ENCODE results near the gene GPRC5C. TPM values are rescaled to one million over a fixed set of nuclear protein-coding genes. Genes with fewer than 3 reads are reported as not detected.
"Not testable (repeated sequence)": the region's sequence is repeated elsewhere in the genome, so short reads cannot be mapped to it uniquely, and the experiment has no call there.

GPRC5C gene
- total RNA-seq, 1 donor from 2014 or later, result 61.7 TPM

GRCh38 chr17:74480290-74480689, 48.4 kb downstream of the GPRC5C start:
- no peak for DNase-seq (ENCODE audit: low read depth)
- no peak for TF ChIP-seq CTCF (conservative IDR thresholded peaks at IDR 0.05; ENCODE audit: low read depth, low read length)
- H3K4me3 ChIP-seq (ENCODE audit: low read depth, low read length), result no peak overlapping the region

DNA sequence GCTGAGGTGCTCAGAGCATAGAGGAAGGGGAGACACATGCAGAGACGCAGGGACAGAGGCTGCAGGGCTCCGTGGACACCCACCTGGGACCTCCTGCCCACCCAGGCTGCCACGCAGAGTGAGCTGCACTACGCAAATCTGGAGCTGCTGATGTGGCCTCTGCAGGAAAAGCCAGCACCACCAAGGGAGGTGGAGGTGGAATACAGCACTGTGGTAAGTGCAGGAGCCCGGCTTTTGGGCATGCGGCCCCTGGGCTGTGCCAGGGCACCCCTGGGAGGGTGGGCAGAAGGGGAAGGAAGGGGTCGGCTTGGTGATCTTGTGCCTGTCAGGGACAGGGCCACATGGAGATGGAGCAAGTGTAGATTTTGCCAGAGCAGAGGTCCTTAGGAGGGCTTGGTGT, 49.7 kb downstream of the GPRC5C start:
- TF ChIP-seq CTCF (conservative IDR thresholded peaks at IDR 0.05; ENCODE audit: low read depth, low read length), result no peak
- H3K4me3 ChIP-seq (ENCODE audit: low read depth, low read length), result no peak overlapping the region
- no peak for DNase-seq (ENCODE audit: low read depth)

GRCh38 chr17:74484066-74484465, 52.2 kb downstream of the GPRC5C start:
- TF ChIP-seq CTCF (conservative IDR thresholded peaks at IDR 0.05; ENCODE audit: low read depth, low read length), result no peak
- no peak for DNase-seq (ENCODE audit: low read depth)
- no peak overlapping the region for H3K4me3 ChIP-seq (ENCODE audit: low read depth, low read length)

GRCh38 chr17:74485022-74485743, 53.3 kb downstream of the GPRC5C start:
- no peak overlapping the region for H3K4me3 ChIP-seq (ENCODE audit: low read depth, low read length)
- no peak for TF ChIP-seq CTCF (conservative IDR thresholded peaks at IDR 0.05; ENCODE audit: low read depth, low read length)
- DNase-seq (ENCODE audit: low read depth), result no peak

DNA sequence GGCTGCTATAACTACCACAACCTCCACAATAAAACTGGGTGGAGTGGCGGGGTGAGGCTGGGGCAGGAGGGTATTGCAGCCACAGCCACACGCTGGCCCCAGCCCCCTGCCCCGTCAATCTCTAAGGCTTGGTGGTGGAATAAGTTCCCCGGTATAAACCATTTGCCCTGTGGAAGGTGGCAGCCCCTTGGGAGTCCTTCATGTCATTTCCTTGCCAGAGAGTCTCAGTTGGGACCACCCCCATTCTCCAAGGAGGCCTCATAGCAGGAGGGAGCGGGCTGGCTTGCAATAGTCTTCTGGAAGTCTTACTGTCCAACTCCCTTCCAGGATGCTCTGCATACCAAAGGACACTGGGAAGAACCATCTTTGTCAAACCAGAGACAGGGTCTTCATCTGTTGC, 54.0 kb downstream of the GPRC5C start:
- H3K4me3 ChIP-seq (ENCODE audit: low read depth, low read length), result no peak overlapping the region
- DNase-seq (ENCODE audit: low read depth), result no peak
- TF ChIP-seq CTCF (conservative IDR thresholded peaks at IDR 0.05; ENCODE audit: low read depth, low read length), result no peak

- DNase-seq (ENCODE audit: low read depth); H3K4me3 ChIP-seq (ENCODE audit: low read depth, low read length): not testable (repeated sequence)
These were observed 56.4 kb downstream of the GPRC5C start for GRCh38 chr17:74488276-74488675.

- no peak for TF ChIP-seq CTCF (conservative IDR thresholded peaks at IDR 0.05; ENCODE audit: low read depth, low read length)
- no peak overlapping the region for H3K4me3 ChIP-seq (ENCODE audit: low read depth, low read length)
- DNase-seq (ENCODE audit: low read depth), result no peak
These were observed 58.8 kb downstream of the GPRC5C start for GRCh38 chr17:74490716-74491115.

Measured in epithelial cell of proximal tubule (primary cell).